Mononuclear cell (primary cell): Measurements from ENCODE around the gene TREML1. TPM values are rescaled to one million over a fixed set of nuclear protein-coding genes. Genes with fewer than 3 reads are reported as not detected.
"Not testable (repeated sequence)": the region's sequence is repeated elsewhere in the genome, so short reads cannot be mapped to it uniquely, and the experiment has no call there.

Source experiments
- H3K27me3 ChIP-seq: 2 replicates; pipeline ENCODE4 v1.6.0; 2011; ENCODE audit warnings: low read length, control low read depth; ENCODE audit not compliant: insufficient read depth
- H3K4me1 ChIP-seq: 2 replicates; pipeline ENCODE4 v1.5.1; 2011; ENCODE audit warnings: mild to moderate bottlenecking, low read length, control low read depth; ENCODE audit not compliant: insufficient read depth
- H3K4me3 ChIP-seq: 2 replicates; pipeline ENCODE4 v1.5.1; 2011; ENCODE audit warnings: mild to moderate bottlenecking, low read length, moderate library complexity
- H3K9me3 ChIP-seq: 2 replicates; pipeline ENCODE4 v1.5.1; 2011; ENCODE audit warnings: low read depth, mild to moderate bottlenecking, control low read depth, low read length
- total RNA-seq: library from RNA; depleted of rRNA; stranded (reverse); fragments of >200 nt; gene quantifications from one replicate; pipeline ENCODE4 v1.2.3, GENCODE V29; 2012

Gene TREML1
- total RNA-seq, 1 donor = 41.7 TPM

DNA sequence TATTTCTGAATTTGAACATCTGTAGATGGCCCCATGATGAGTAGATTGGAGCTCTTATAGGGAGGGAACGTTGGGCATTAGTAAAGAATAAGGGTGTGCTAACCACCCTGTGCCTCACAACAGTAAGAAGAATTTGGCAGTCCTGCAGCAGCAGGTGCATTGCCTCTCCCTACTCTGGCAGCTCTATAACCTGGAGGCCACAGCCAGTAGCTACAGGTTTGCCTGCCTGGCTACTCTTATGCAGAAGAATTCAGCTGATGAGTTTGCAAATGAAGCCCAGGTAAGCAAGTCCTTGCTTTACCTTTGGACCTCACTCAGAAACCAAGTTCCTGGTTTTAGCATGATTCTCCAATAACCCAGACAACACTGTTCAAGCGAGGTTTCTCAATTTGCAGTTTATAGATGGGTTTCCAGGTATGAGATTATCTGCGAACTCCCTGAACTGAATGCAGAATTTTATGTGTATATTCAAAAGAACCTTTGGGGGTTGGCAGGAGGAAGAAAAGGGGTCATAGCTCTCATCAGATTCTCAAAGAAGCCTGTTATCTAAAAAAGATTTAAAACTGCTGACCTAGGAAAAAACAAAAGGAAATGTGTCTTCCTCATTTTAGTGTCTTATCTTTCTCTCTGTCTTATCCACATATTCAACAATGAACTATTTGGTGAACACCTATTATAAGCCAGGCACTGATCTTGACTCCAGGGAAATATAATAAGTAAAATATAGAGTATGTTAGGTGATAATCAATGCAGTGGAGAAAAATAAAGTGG lies 18.9 kb downstream of the TREML1 start:
- Histone ChIP-seq H3K27me3 (no peaks in the 10 kb centered on the region), H3K9me3 (no peaks in the 10 kb centered on the region), H3K4me3 (no peak overlapping the region), H3K4me1 (no peaks in the 10 kb centered on the region)

DNA sequence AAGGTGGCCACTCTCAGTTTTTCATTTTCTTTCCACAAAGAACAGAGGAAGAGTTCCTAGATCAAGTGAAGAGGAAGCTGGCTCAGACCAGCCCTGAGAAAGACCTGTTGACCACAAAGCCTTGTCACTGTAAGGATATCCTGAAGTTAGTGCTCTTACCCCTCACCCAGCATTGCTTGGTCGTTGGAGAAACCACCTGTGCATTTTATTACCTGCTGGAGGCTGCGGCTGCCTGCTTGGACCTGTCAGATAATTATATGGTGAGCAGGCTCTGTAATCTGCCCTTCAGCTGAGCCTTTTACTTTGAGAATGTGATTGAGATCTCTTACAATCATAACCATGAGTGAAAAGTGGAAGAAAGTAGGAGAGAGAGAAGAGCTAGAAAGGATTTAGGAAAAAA lies 21.9 kb downstream of the TREML1 start:
- Histone ChIP-seq H3K27me3 (no peaks in the 10 kb centered on the region), H3K4me1 (no peaks in the 10 kb centered on the region), H3K4me3 (no peak overlapping the region), H3K9me3 (no peaks in the 10 kb centered on the region)

- no peaks in the 10 kb centered on the region for H3K9me3 ChIP-seq
- H3K4me3 ChIP-seq = no peak overlapping the region
- no peaks in the 10 kb centered on the region for H3K4me1 ChIP-seq
- no peaks in the 10 kb centered on the region for H3K27me3 ChIP-seq
These were observed 28.9 kb downstream of the TREML1 start for GRCh38 chr6:41125282-41125681.

DNA sequence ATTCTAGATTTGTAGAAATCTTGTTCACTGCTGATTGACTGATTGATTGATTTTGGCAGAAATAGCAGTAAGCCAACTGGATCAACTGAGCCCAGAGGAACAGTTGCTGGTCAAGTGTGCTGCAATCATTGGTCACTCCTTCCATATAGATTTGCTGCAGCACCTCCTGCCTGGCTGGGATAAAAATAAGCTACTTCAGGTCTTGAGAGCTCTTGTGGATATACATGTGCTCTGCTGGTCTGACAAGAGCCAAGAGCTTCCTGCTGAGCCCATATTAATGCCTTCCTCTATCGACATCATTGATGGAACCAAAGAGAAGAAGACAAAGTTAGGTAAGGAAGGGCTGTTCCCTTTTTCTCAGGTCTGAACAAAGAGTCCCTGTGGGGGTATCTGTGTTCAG lies 31.2 kb downstream of the TREML1 start:
- no peaks in the 10 kb centered on the region for H3K9me3 ChIP-seq
- no peak overlapping the region for H3K4me3 ChIP-seq
- no peaks in the 10 kb centered on the region for H3K4me1 ChIP-seq
- no peaks in the 10 kb centered on the region for H3K27me3 ChIP-seq

- Histone ChIP-seq H3K4me1 (no peaks in the 10 kb centered on the region), H3K4me3 (no peak overlapping the region), H3K27me3 (no peaks in the 10 kb centered on the region), H3K9me3 (no peaks in the 10 kb centered on the region)
These were observed 31.8 kb downstream of the TREML1 start for GRCh38 chr6:41122373-41122772.

DNA sequence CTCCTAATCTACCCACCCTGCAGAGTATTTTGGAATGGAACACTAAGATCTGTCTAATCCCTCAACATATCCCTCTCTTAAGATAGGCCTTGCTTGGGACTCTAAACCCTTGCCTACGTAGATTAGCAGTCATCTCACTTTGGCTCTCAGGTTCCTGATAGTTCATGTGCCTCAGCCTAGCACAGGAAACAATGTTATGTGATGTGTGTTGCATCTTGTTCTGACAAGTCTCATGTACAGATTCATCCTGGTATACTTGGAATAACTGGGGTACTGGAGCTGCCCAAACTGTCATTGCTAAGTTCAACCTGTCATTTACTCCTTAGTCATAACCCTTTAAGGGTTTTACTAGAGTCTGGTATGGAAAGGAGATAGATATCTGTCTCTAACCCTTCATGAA lies 34.1 kb downstream of the TREML1 start:
- Histone ChIP-seq H3K4me3 (no peak overlapping the region), H3K4me1 (no peaks in the 10 kb centered on the region), H3K9me3 (no peaks in the 10 kb centered on the region), H3K27me3 (no peaks in the 10 kb centered on the region)

- Histone ChIP-seq H3K27me3 (no peaks in the 10 kb centered on the region), H3K9me3 (no peaks in the 10 kb centered on the region), H3K4me3 (no peak overlapping the region), H3K4me1 (no peaks in the 10 kb centered on the region)
These were observed 34.6 kb downstream of the TREML1 start for GRCh38 chr6:41119508-41119907.

GRCh38 chr6:41115027-41115426 lies 39.1 kb downstream of the TREML1 start:
- not testable (repeated sequence) for H3K4me1 ChIP-seq, H3K27me3 ChIP-seq, H3K4me3 ChIP-seq, H3K9me3 ChIP-seq

- no peak overlapping the region for H3K4me3 ChIP-seq
- H3K9me3 ChIP-seq = no peaks in the 10 kb centered on the region
These were observed 43.1 kb downstream of the TREML1 start for GRCh38 chr6:41111017-41111416.

DNA sequence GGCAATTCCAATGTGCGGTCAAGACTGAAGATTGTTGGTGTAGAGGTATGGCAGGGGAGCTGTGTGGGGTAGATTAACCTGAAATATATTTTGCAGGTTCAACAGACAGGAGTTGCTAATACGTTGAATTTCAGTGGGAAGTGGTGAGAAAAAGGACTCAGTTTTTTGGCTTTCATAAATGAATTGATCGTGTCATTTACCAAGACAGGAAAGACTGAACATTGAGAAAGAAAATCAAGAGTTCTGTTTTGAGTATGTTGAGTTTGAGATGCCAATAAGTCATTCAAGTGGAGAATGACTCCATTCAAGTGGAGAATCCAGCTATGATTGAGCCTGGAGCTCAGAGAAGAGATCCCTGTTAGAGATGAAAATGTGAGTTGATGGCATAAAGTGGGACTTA lies 50.3 kb downstream of the TREML1 start:
- H3K4me1 ChIP-seq = no peaks in the 10 kb centered on the region

More at GRCh38 chr6:41111017-41111416, 43.1 kb downstream of the TREML1 start:
- Histone ChIP-seq H3K27me3 (no peaks in the 10 kb centered on the region), H3K4me1 (no peaks in the 10 kb centered on the region)

DNA sequence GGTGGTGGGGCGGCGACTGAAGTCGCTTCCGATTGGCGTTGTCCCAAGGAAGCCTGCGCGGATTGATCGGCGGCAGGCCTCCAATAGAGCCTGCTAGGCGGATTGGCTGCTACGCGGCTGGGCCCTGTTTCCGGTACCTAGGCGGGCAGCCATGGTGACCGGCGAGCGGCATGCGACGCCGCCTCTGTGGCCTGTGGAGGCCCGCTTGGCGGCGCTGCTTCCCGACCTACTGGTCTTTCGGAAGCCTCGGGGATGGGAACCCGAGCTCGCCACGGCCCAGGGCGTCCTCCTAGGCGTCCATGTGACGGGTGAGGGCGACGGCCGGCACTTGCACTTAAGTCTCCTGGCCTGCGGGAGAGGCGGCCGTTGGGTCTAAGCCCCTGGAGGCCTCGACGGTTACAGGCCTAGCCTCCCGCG lies 53.3 kb downstream of the TREML1 start:
- Histone ChIP-seq H3K4me3 (no peak overlapping the region), H3K4me1 (no peaks in the 10 kb centered on the region), H3K9me3 (no peaks in the 10 kb centered on the region), H3K27me3 (no peaks in the 10 kb centered on the region)

More for the DNA sequence above, 50.3 kb downstream of the TREML1 start:
- Histone ChIP-seq H3K4me3 (no peak overlapping the region), H3K27me3 (no peaks in the 10 kb centered on the region), H3K9me3 (no peaks in the 10 kb centered on the region)

Other genes starting within 250 kb of the TREML1 start
- gene UNC5CL, start 115.1 kb downstream of the TREML1 start, total RNA-seq = 1.2 TPM
- gene TSPO2, start 111.9 kb downstream of the TREML1 start, total RNA-seq = not detected
- gene APOBEC2, start 101.1 kb downstream of the TREML1 start, total RNA-seq = not detected
- gene OARD1, start 82.0 kb downstream of the TREML1 start, total RNA-seq = 28.2 TPM
- gene NFYA, start 81.4 kb downstream of the TREML1 start, total RNA-seq = 16.6 TPM
- gene TREM2, start 8.8 kb upstream of the TREML1 start, total RNA-seq = not detected
- 1.2 TPM for gene TREML2, start 46.8 kb upstream of the TREML1 start, total RNA-seq
- not detected for gene TREML4, start 74.0 kb upstream of the TREML1 start, total RNA-seq
- 103 TPM for gene TREM1, start 132.3 kb upstream of the TREML1 start, total RNA-seq
- gene NCR2, start 181.3 kb upstream of the TREML1 start, total RNA-seq = not detected